ENCODE measurements around the gene ABLIM3. TPM values are rescaled to one million over a fixed set of nuclear protein-coding genes. Genes with fewer than 3 reads are reported as not detected.
A peak's percentile ranks its signal among the peaks of the same experiment; 100 is the strongest.

ABLIM3 gene
- total and polyA plus RNA-seq, 2 donors (not counting 3 experiments of a cell fraction or from before 2014, with no cell fraction given): 16.7 to 42.1 TPM

DNA sequence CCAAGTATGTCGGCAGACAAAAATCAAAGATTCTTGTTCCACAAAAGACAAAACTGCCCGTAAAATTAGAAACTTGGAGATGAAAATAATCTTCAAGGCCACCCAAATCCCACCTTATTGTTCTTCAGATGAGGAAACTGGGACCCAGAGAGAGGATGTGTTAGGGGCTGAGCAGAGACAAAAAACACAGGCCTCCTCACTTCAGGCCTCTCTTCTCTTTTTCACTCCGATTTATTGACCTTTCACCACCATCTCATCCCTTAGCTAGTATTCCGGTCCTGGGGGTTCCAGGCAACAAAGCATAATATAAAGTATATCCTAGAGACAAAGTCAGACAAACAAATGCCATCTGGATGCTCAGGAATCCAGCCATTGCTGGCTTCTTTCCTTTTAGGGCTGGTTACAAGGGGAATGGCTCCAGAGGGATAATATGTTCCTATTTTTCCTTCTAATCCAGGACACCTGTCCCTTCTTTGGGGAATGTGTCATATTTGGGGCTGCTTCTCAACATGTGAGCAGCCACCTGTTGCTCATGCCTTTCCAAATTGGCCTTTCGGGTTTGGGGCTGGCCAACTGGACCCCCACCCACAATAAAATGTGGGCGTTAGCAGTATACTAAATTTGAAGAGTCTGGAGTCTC lies 88.1 kb downstream of the ABLIM3 start:
- intact Hi-C loops (cut with micrococcal nuclease) (loop anchor here (1.0 to 5.0 kb wide), 9 partner anchors 43 to 495 kb away; partner anchors contain the start of gene ABLIM3), dilution Hi-C loops (cut with MboI; ENCODE audit: extremely low pct_ligation_motif_present, low sequenced_read_pairs) (no loop called here)
- BruUV-seq (replicated peaks): no TSS peak
- H3K27me3 ChIP-seq (ENCODE audit: control insufficient read depth in 2 of 2, insufficient read depth in 2 of 2, low read length in 2 of 2): no peaks in the 10 kb centered on the region
- H3K4me1 ChIP-seq (ENCODE audit: control insufficient read depth, extremely low read depth, insufficient read depth, low read length): peaks cover 30% of the 10 kb centered on the region
- TF ChIP-seq POLR2A (IDR thresholded peaks at IDR 0.05; ENCODE audit: low read depth, low read length) (no peak), JUN (IDR thresholded peaks at IDR 0.05; ENCODE audit: borderline replicate concordance, insufficient read depth, insufficient read length, low read depth) (no peak), MYC (IDR thresholded peaks at IDR 0.05; ENCODE audit: low read depth, low read length) (no peak), EZH2 (IDR thresholded peaks at IDR 0.05; ENCODE audit: borderline replicate concordance, low read depth, low read length, severe bottlenecking) (no peak), POLR2AphosphoS5 (IDR thresholded peaks at IDR 0.05; ENCODE audit: insufficient read depth, low read depth, low read length) (no peak), GATA2 (IDR thresholded peaks at IDR 0.05; ENCODE audit: insufficient read depth, insufficient read length, low read depth, low read length) (no peak), FOS (IDR thresholded peaks at IDR 0.05; ENCODE audit: borderline replicate concordance, insufficient read depth, low read length) (no peak), CTCF (IDR thresholded peaks at IDR 0.05; ENCODE audit: extremely low read depth in 1 of 2, insufficient read depth in 1 of 2, low read depth in 1 of 2, low read length in 2 of 2) (no peak)
- TF ChIP-seq, protein P1, sequence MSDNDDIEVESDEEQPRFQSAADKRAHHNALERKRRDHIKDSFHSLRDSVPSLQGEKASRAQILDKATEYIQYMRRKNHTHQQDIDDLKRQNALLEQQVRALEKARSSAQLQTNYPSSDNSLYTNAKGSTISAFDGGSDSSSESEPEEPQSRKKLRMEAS (IDR thresholded peaks at IDR 0.05; ENCODE audit: insufficient read depth, insufficient read length): no peak
- ChIA-PET CTCF (interaction anchor here (0.9 to 9.4 kb wide), 26 partner anchors 9 to 488 kb away, joined by 3 to 238 read pairs (median 5); partner anchors contain the start of gene ABLIM3), POLR2A (interaction anchor here (1.4 kb wide), 1 partner anchor 88 kb away, joined by 7 read pairs; the partner anchor contains the start of gene ABLIM3)
- DNase-seq (ENCODE audit: low read depth, low spot score) (no peak), FAIRE-seq (no peak)
- peak overlapping the region; percentile 36 for H3K9ac ChIP-seq (replicated peaks; ENCODE audit: extremely low read depth, insufficient read depth, low read length)
- H3K9me3 ChIP-seq (replicated peaks; ENCODE audit: control insufficient read depth, insufficient read depth, low read length): no peaks in the 10 kb centered on the region
- no peaks in the 10 kb centered on the region for H3K9me1 ChIP-seq (replicated peaks; ENCODE audit: control insufficient read depth, extremely low read depth, insufficient read depth, low read length)
- H4K20me1 ChIP-seq (replicated peaks; ENCODE audit: control insufficient read depth, extremely low read depth, insufficient read depth, low read length): no peaks in the 10 kb centered on the region
- peak overlapping the region; percentile 42 for H3K27ac ChIP-seq (ENCODE audit: insufficient read depth, low read depth, low read length)
- H3K36me3 ChIP-seq (ENCODE audit: control insufficient read depth in 2 of 2, extremely low read depth in 1 of 2, insufficient read depth in 2 of 2, low read length in 2 of 2): peaks cover 1 to 3% of the 10 kb centered on the region in 2 experiments
- peak overlapping the region; percentile 19 for H3K4me2 ChIP-seq (ENCODE audit: insufficient read depth, low read length)
- no peak overlapping the region for H3K4me3 ChIP-seq (replicated peaks in 1 of 3; ENCODE audit: insufficient read depth in 1 of 3, low read depth in 1 of 3, low read length in 3 of 3)
- peak overlapping the region; percentile 28 for H2AFZ ChIP-seq (ENCODE audit: low read depth, low read length)
- H3K79me2 ChIP-seq (ENCODE audit: control insufficient read depth, insufficient read depth, low read length): no peaks in the 10 kb centered on the region
